ENCODE data around the gene MED27.

DNA sequence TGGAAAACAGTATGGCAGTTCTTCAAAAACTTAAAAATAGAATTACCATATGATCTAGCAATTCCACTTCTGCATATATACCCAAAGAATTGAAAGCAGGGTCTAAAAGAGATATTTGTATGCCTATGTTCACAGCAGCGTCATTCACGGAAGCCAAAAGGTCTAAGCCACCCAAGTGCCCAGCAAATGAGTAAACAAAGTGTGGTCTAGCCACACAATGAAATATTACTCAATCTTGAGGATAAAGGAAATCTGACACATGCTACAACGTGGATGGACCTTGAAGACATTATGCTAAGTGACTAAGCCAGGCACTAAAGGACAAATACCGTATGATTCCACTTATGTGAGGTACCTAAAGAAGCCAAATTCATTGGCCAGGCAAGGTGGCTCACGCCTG, 11.1 kb upstream of the MED27 start:
- TF ChIP-seq, protein P1, sequence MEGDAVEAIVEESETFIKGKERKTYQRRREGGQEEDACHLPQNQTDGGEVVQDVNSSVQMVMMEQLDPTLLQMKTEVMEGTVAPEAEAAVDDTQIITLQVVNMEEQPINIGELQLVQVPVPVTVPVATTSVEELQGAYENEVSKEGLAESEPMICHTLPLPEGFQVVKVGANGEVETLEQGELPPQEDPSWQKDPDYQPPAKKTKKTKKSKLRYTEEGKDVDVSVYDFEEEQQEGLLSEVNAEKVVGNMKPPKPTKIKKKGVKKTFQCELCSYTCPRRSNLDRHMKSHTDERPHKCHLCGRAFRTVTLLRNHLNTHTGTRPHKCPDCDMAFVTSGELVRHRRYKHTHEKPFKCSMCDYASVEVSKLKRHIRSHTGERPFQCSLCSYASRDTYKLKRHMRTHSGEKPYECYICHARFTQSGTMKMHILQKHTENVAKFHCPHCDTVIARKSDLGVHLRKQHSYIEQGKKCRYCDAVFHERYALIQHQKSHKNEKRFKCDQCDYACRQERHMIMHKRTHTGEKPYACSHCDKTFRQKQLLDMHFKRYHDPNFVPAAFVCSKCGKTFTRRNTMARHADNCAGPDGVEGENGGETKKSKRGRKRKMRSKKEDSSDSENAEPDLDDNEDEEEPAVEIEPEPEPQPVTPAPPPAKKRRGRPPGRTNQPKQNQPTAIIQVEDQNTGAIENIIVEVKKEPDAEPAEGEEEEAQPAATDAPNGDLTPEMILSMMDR (conservative IDR thresholded peaks at IDR 0.05), result no peak
- TF ChIP-seq ZFX (IDR thresholded peaks at IDR 0.05), result no peak

Measured in C4-2B (cell line).